KBM-7 (cell line): Measurements from ENCODE around the gene PRKACA.

Experiments used
- DNase-seq: peaks from one replicate; pipeline ENCODE4 v3.0.0-alpha.2; 2015
- in situ Hi-C: fragments of 300-500 bp; cut with MboI; formaldehyde crosslinking; loops from 2 replicates; pipeline ENCODE4 v1.14.3; 2020; ENCODE audit warnings: low sequenced_read_pairs, low pct_unique_long_range_greater_than_20kb, mixed read lengths

The PRKACA gene

DNA sequence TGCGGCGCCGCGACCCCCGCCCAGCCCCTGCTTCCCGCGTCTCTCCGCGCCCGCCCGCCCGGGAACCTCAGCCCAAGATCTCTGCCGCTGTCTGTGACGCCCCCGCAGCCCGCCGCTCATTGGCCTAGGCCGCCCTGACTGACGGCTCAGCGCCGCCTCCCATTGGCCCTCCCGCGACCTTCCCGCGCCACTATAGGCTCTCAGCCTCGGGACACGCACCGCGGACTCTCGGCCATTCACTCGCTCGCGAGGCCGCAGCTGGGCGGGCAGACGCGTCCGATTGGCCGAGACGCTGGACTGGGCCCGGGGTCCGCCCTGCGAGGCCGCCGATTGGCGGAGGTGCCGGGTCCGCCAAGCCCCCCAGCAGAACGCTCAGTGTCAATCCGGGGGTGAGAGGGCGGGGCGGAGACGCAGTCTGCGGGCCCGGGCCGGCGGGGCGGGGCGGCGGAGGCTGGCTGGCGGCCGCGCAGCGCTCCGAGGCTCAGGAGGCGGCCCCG is at the start of gene PRKACA:
Gene PRKACA, minus strand, starts transcription at position 95 of the 497 bp plus-strand sequence. CDS start 215 bp downstream, outside the sequence.
- DNase-seq: peak; percentile 98
- in situ Hi-C loops: no loop called here

DNA sequence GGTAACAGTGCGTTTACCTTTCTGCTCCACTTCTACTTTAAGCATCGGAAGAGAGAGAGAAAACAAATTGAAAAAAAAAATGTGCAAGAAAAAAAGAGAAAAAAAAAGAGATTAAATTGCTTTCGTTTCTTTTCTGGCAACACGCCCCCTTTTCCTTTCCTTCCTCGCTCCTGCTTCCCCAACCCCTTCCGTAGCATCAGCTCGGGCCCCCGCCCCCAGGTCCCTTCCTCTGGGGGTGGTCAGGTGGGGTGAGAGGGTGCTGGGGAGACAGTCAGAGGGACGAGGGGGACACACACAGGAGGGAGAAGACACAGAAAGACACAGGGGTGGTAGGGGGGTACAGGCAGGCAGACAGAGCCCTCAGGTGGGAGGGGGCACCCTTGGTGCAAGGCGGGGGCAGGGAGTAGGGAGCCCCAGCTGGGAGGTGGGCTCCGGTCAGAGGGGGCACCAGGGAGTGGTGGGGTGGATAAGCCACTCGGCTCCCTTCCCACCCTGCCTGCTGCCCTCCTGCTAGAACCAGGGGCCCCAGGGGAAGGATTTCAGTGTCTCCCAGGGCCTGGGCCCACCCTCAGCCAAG is 49.5 kb upstream of the PRKACA start:
- no peak for DNase-seq
- in situ Hi-C loops: no loop called here

GRCh38 chr19:14165990-14166830 is 48.6 kb upstream of the PRKACA start:
- no peak for DNase-seq
- in situ Hi-C loops: no loop called here

GRCh38 chr19:14164724-14165493 is 47.3 kb upstream of the PRKACA start:
- DNase-seq: no peak
- in situ Hi-C loops: no loop called here

DNA sequence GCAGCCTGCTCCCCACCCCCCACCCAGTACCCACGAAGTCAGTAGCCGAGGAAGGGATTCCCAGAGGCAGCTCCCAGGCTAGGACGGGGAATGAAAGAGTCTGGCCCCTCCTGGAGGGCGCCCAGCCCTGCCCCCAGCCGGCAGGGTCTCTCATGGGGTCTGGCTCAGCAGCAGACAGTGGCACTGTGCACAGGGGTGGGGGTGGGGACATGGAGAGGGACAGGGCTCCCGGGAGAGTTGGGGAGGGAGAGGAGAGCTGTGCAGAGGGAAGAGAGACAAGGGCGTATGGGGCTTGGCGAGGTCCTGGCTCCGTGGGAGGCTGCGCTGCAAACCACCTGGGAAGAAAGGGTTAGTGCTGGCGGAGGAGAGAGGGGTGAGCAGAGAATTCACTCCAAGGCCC is 46.5 kb upstream of the PRKACA start:
- in situ Hi-C loops: no loop called here
- no peak for DNase-seq

- in situ Hi-C loops: no loop called here
- no peak for DNase-seq
These were observed 45.3 kb upstream of the PRKACA start for GRCh38 chr19:14162871-14163297.

- no peak for DNase-seq
- in situ Hi-C loops: no loop called here
These were observed 43.7 kb upstream of the PRKACA start for GRCh38 chr19:14161305-14161704.

DNA sequence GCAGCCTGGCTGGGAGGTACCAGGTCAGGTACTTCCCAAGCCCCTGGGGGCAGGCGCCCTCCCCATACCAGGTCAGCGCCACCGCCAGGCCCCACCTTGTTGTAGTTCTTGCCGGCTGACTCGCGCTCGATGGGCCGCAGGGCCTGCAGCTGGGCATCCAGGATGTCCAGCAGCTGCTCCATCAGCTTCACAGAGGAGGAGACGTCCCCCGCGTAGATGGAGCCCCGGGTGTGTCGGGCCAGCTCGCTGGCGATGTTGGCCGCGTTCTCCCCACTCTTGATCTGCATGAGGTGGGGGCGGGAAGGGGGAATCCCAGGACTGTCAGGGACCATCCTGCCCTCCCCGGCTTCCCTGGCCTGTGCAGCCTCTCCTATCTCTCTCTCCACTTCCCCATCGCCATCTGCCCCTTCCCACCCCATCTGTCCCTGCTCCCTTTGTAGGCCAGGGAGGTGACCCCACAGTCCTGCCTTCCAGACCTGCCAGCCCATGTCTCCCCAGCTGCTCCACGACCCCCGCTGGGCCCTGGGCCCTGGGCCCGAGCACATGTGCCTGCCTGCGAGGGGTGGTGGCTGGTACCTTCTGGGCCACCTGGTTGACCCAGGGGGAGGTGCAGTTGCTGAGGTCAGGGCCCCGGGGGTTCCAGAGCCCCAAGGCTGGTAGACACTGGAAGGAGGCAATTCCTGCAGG is 42.6 kb upstream of the PRKACA start:
- in situ Hi-C loops: no loop called here
- DNase-seq: no peak

GRCh38 chr19:14159059-14159458 is 41.5 kb upstream of the PRKACA start:
- in situ Hi-C loops: no loop called here
- no peak for DNase-seq

- no peak for DNase-seq
- in situ Hi-C loops: no loop called here
These were observed 40.9 kb upstream of the PRKACA start for GRCh38 chr19:14158276-14159023.

GRCh38 chr19:14156971-14157717 is 39.6 kb upstream of the PRKACA start:
- no peak for DNase-seq
- in situ Hi-C loops: no loop called here

DNA sequence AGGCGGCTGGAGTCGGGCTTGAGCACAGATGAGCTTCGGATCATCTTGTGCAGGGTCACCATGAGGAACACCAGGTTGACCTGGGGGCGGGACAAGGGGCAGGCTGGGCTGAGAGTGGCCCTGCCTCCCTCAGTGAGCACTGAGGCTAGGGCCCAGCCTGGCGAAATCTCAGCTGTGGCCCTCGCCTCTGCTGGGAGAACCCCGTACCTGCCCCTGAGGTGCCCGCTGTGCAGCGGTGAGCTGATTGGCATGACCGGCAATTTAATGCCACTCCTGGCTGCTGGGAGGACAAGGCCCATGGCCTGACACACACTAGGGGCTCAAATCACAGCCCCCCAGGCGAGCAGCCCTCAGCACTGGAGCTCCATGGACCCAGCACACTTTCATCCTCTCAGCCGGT is 38.6 kb upstream of the PRKACA start:
- in situ Hi-C loops: no loop called here

GRCh38 chr19:14155371-14155770 is 37.8 kb upstream of the PRKACA start:
- in situ Hi-C loops: no loop called here
- DNase-seq: no peak

More for the DNA sequence above, 38.6 kb upstream of the PRKACA start:
- no peak for DNase-seq

DNA sequence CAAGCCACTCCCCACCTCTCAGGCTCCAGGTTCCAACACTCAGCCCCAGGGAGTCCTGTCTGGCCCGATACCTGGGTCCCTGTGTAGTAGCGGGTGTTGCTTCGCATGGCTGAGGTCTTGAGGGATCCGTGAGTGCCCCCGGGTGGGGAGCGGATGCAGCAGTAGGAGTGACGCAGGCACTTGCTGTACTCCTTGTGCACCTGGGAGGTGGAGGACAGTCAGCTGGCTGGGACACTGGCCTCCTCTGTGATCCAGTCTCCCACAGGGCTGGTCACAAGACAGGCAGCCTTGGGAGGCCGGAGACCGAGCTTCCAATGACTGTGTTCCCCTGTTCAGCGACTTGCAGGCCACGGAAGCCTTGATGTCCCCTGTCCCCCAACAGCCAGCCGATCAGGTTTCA is 35.2 kb upstream of the PRKACA start:
- in situ Hi-C loops: no loop called here
- no peak for DNase-seq

GRCh38 chr19:14150770-14151661 is 33.5 kb upstream of the PRKACA start:
- in situ Hi-C loops: no loop called here
- DNase-seq: no peak

DNA sequence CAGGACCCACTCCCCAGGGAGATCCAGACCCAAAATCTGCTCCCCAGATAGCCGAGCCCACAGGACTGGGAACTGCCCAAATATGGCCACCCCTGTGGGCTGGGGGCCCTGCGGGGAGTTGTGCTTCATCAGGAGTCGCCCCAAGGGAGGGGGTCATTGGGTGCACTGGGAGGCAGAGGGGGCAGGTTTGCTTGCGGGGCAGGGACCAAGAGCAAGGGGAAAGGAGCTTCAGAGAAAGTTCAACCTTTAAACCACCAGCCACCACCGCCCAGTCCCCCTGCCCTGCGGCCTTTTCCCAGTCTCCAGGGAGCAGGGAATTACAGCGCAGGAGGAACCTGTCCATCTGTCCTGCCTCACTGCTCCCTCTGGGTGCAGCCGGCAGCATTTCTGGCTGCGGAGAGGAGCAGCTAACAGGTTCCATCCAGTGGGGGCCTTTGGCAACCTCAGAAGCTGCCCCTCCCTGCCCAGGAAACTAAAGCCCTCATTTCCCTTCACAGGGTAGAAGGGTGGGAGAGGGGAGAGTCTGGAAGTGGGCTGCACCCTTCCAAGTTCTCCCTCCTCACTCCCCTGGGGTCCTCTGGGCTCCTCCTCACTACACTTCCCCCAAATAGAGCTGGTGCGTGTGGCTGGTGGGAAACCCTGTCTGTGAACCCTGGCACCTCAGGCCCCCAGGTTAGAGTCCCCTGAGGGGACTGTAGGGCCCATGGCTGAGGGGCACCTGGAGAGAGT is 32.6 kb upstream of the PRKACA start:
- DNase-seq: no peak
- in situ Hi-C loops: no loop called here
